B cell (primary cell): Measurements from ENCODE around the gene DIRAS1. TPM values are rescaled to one million over a fixed set of nuclear protein-coding genes. Genes with fewer than 3 reads are reported as not detected.

Experiments used
- ATAC-seq: fragments of 200-7000 bp; cut with Tn5 transposase; one replicate; pipeline ENCODE4 v1.10.0; 2021; ENCODE audit warnings: low read depth, mild to moderate bottlenecking, moderate number of reproducible peaks, moderate library complexity
- CTCF ChIA-PET: fragments of 350-600 bp; sonication (Branson Sonifier 250); formaldehyde crosslinking; loops from one replicate; lab custom pipeline; 2021; ENCODE audit warnings: antibody characterized with exemption, inconsistent platforms; lab: Charles Lee
- POLR2A ChIA-PET: fragments of 350-600 bp; sonication (Branson Sonifier 250); formaldehyde crosslinking; loops from one replicate; lab custom pipeline; 2021; ENCODE audit warnings: antibody characterized with exemption; lab: Charles Lee
- DNase-seq: peaks from one replicate; pipeline ENCODE4 v3.0.0; 2013
- H2AFZ ChIP-seq: 2 replicates; pipeline ENCODE4 v1.6.1; 2012; ENCODE audit warnings: mild to moderate bottlenecking, low read depth, low read length; ENCODE audit not compliant: insufficient read depth, poor library complexity, severe bottlenecking
- H3K27ac ChIP-seq, 2 donors: 1 replicate in 1 of 2; 2 replicates in 1 of 2; pipeline ENCODE4 v1.5.1; 2012 to 2013; ENCODE audit warnings: low read length in 2 of 2, mild to moderate bottlenecking in 2 of 2, moderate library complexity in 1 of 2
- H3K27me3 ChIP-seq, 4 experiments: fragments of 200-600 bp in 1 of 4; sonication (generic) in 1 of 4; replicated peaks in 1 of 4; 1 replicate in 2 of 4; 2 replicates in 2 of 4; pipeline versions ENCODE4 v1.6.1 to v1.7.0; 2013 to 2016; ENCODE audit warnings: low read length in 3 of 4, mild to moderate bottlenecking in 2 of 4, mixed read lengths in 1 of 4, moderate library complexity in 1 of 4; ENCODE audit not compliant: insufficient read depth in 4 of 4, control insufficient read depth in 3 of 4; ENCODE audit errors: control extremely low read depth in 1 of 4
- H3K36me3 ChIP-seq, 2 experiments: replicated peaks in 1 of 2; 1 replicate in 1 of 2; 2 replicates in 1 of 2; pipeline versions ENCODE4 v1.6.1 to v1.7.1; 2013; ENCODE audit warnings: low read length in 1 of 2; ENCODE audit not compliant: insufficient read depth in 2 of 2, control insufficient read depth in 1 of 2; ENCODE audit errors: control extremely low read depth in 1 of 2, extremely low read depth in 1 of 2
- H3K4me1 ChIP-seq, 2 donors: fragments of 200-600 bp in 1 of 2; sonication (generic) in 1 of 2; 1 replicate in 1 of 2; 2 replicates in 1 of 2; pipeline versions ENCODE4 v1.5.1 to v1.6.1; 2013 to 2017; ENCODE audit warnings: low read length in 2 of 2; ENCODE audit not compliant: control insufficient read depth in 2 of 2, insufficient read depth in 2 of 2
- H3K4me2 ChIP-seq: replicated peaks from 2 replicates; pipeline ENCODE3; 2012; ENCODE audit warnings: mild to moderate bottlenecking, low read depth, low read length; ENCODE audit not compliant: poor library complexity, severe bottlenecking
- H3K4me3 ChIP-seq, 5 experiments: fragments of 200-600 bp in 1 of 5; sonication (generic) in 1 of 5; 1 replicate in 3 of 5; 2 replicates in 2 of 5; pipeline versions ENCODE4 v1.5.1 to v1.7.0; 2011 to 2016; ENCODE audit warnings: low read length in 4 of 5, mild to moderate bottlenecking in 4 of 5, low read depth in 2 of 5, control low read depth in 1 of 5, moderate library complexity in 1 of 5; ENCODE audit not compliant: insufficient read depth in 1 of 5; ENCODE audit errors: control extremely low read depth in 1 of 5, extremely low read depth in 1 of 5
- H3K79me2 ChIP-seq: fragments of 200-600 bp; sonication (generic); one replicate; pipeline ENCODE4 v1.6.0; 2016; ENCODE audit warnings: low read length; ENCODE audit not compliant: control insufficient read depth, insufficient read depth
- H3K9ac ChIP-seq: fragments of 200-600 bp; sonication (generic); 2 replicates; pipeline ENCODE4 v1.6.1; 2017; ENCODE audit warnings: mild to moderate bottlenecking, low read length, moderate library complexity
- H3K9me3 ChIP-seq, 3 donors: one replicate each; pipeline versions ENCODE4 v1.6.1 to v1.7.1; 2013; ENCODE audit warnings: low read length in 2 of 3; ENCODE audit not compliant: control insufficient read depth in 2 of 3, insufficient read depth in 1 of 3; ENCODE audit errors: control extremely low read depth in 1 of 3
- H4K20me1 ChIP-seq: 2 replicates; pipeline ENCODE4 v1.6.0; 2012; ENCODE audit warnings: mild to moderate bottlenecking, low read length; ENCODE audit not compliant: insufficient read depth, control insufficient read depth, poor library complexity, severe bottlenecking
- H3K27ac Mint-ChIP-seq: one replicate; pipeline ENCODE4 v1.8.0; 2021; ENCODE audit warnings: mixed read lengths
- H3K27me3 Mint-ChIP-seq: one replicate; pipeline ENCODE4 v1.8.0; 2021; ENCODE audit warnings: mixed read lengths
- H3K4me1 Mint-ChIP-seq: one replicate; pipeline ENCODE4 v1.8.0; 2021; ENCODE audit warnings: mixed read lengths
- H3K4me3 Mint-ChIP-seq: one replicate; pipeline ENCODE4 v1.8.0; 2021; ENCODE audit warnings: mixed read lengths
- H3K9me3 Mint-ChIP-seq: one replicate; pipeline ENCODE4 v1.8.0; 2022; ENCODE audit warnings: mixed read lengths; ENCODE audit not compliant: insufficient read depth
- EZH2 ChIP-seq: IDR thresholded peaks from 2 replicates; pipeline ENCODE4 v1.6.1; 2012; ENCODE audit warnings: borderline replicate concordance, low read depth, mild to moderate bottlenecking, moderate library complexity, low read length; ENCODE audit not compliant: insufficient read depth, poor library complexity, severe bottlenecking
- WGBS: methylation state at CpG from one replicate; pipeline ENCODE4 v1.1.5; 2013; ENCODE audit warnings: missing lambda C conversion rate; ENCODE audit not compliant: insufficient coverage; 5-methylcytosine and 5-hydroxymethylcytosine counted together
- intact Hi-C: fragments of 100-400 bp; cut with micrococcal nuclease; formaldehyde crosslinking; loops from one replicate; pipeline ENCODE4 v1.10.0; 2022
- polyA minus RNA-seq: library from RNA; depleted of rRNA, polyadenylated mRNA; stranded (reverse); fragments of >200 nt; gene quantifications from 2 replicates; pipeline ENCODE4 v1.2.3, GENCODE V29; 2012
- polyA plus RNA-seq: library from polyadenylated mRNA; depleted of rRNA; stranded (reverse); fragments of >200 nt; gene quantifications from 2 replicates; pipeline ENCODE4 v1.2.3, GENCODE V29; 2012
- total RNA-seq, 2 donors: library from RNA; stranded (reverse); fragments of 120-200 nt in 1 of 2; gene quantifications; 1 replicate in 1 of 2; 2 replicates in 1 of 2; pipeline versions ENCODE4 v1.2.3 to v1.2.4, GENCODE V29; 2013 to 2022
- TF ChIP-seq, protein P1 (sequence below): fragments of 200-600 bp; IDR thresholded peaks from one replicate; pipeline ENCODE4 v1.8.0; 2022; ENCODE audit warnings: antibody characterized with exemption, mild to moderate bottlenecking

Gene DIRAS1, protein sequence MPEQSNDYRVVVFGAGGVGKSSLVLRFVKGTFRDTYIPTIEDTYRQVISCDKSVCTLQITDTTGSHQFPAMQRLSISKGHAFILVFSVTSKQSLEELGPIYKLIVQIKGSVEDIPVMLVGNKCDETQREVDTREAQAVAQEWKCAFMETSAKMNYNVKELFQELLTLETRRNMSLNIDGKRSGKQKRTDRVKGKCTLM
- total RNA-seq (22.0 and 23.7 TPM in 2 replicates), polyA plus RNA-seq (5.2 and 9.5 TPM in 2 replicates), polyA minus RNA-seq (2.7 and 4.1 TPM in 2 replicates)
- 3.2 TPM for total RNA-seq (2013)

- 1% methylated on average over 89 of the region's 100 CpGs for WGBS
- H3K9me3 Mint-ChIP-seq = no peaks in the 10 kb centered on the region
- Histone ChIP-seq H3K4me1 (peaks cover 31 to 44% of the 10 kb centered on the region in 2 donors), H3K9ac (peak within 1 kb of the TSS; percentile 64), H3K79me2 (peaks cover 6% of the 10 kb centered on the region), H3K4me3 (peak within 1 kb of the TSS; percentile 5 to 63 (median 52)), H3K9me3 (peaks cover 0 to 9% (median 0%) of the 10 kb centered on the region in 3 donors), H3K27ac (no peak within 1 kb of the TSS), H3K36me3 (no peaks in the 10 kb centered on the region), H3K27me3 (peaks cover 0 to 17% (median 8%) of the 10 kb centered on the region in 4 experiments), H2AFZ (peak within 1 kb of the TSS; percentile 54), H3K4me2 (peak within 1 kb of the TSS; percentile 96), H4K20me1 (peaks cover 8% of the 10 kb centered on the region)
- H3K4me1 Mint-ChIP-seq = peaks cover 22% of the 10 kb centered on the region
- peaks cover 4% of the 10 kb centered on the region for H3K27me3 Mint-ChIP-seq
- ATAC-seq (peak; percentile 57), DNase-seq (peak; percentile 39)
- ChIA-PET POLR2A (interaction anchor here (0.6 to 0.9 kb wide), 2 partner anchors 39 to 927 kb away, joined by 3 to 4 read pairs; no protein-coding TSS in a partner anchor), CTCF (no interaction called here)
- peak within 1 kb of the TSS; percentile 84 for H3K4me3 Mint-ChIP-seq
- TF ChIP-seq EZH2 = no peak
- TF ChIP-seq, protein P1, sequence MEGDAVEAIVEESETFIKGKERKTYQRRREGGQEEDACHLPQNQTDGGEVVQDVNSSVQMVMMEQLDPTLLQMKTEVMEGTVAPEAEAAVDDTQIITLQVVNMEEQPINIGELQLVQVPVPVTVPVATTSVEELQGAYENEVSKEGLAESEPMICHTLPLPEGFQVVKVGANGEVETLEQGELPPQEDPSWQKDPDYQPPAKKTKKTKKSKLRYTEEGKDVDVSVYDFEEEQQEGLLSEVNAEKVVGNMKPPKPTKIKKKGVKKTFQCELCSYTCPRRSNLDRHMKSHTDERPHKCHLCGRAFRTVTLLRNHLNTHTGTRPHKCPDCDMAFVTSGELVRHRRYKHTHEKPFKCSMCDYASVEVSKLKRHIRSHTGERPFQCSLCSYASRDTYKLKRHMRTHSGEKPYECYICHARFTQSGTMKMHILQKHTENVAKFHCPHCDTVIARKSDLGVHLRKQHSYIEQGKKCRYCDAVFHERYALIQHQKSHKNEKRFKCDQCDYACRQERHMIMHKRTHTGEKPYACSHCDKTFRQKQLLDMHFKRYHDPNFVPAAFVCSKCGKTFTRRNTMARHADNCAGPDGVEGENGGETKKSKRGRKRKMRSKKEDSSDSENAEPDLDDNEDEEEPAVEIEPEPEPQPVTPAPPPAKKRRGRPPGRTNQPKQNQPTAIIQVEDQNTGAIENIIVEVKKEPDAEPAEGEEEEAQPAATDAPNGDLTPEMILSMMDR = no peak
- intact Hi-C loops = loop anchor here (1.0 kb wide), 1 partner anchor 10 kb away; no protein-coding TSS in a partner anchor
- peak within 1 kb of the TSS; percentile 72 for H3K27ac Mint-ChIP-seq
These were observed at the start of gene DIRAS1 for GRCh38 chr19:2720777-2721569. Gene DIRAS1 (minus strand): TSS chr19:2721372. CDS start chr19:2717806, 3,566 bp downstream.
